Hematopoietic multipotent progenitor cell (in vitro differentiated cells): ENCODE data around the gene ACVR1. TPM values are rescaled to one million over a fixed set of nuclear protein-coding genes. Genes with fewer than 3 reads are reported as not detected.
"Not testable (repeated sequence)": the region's sequence is repeated elsewhere in the genome, so short reads cannot be mapped to it uniquely, and the experiment has no call there.

ENCODE experiments used
- DNase-seq, 3 donors: peaks; one replicate each; pipeline ENCODE4 v3.0.0-alpha.2; 2011 to 2015; ENCODE audit warnings: low read depth in 2 of 3, low spot score in 2 of 3
- total RNA-seq: library from RNA; depleted of rRNA; stranded (reverse); fragments of >200 nt; gene quantifications from one replicate; pipeline ENCODE4 v1.2.3, GENCODE V29; 2012

ACVR1 gene
- total RNA-seq, 1 donor, result 10.5 TPM

GRCh38 chr2:157771234-157771633 is 104.9 kb downstream of the ACVR1 start:
- DNase-seq, result no peak

- no peak for DNase-seq
Observed at GRCh38 chr2:157769856-157770255, 106.3 kb downstream of the ACVR1 start.

- no peak for DNase-seq
Observed at GRCh38 chr2:157764386-157764785, 111.7 kb downstream of the ACVR1 start.

GRCh38 chr2:157761520-157761919 is 114.6 kb downstream of the ACVR1 start:
- no peak for DNase-seq

- DNase-seq, result no peak
Observed at GRCh38 chr2:157760949-157761348, 115.2 kb downstream of the ACVR1 start.

GRCh38 chr2:157759855-157760254 is 116.3 kb downstream of the ACVR1 start:
- no peak for DNase-seq

- no peak for DNase-seq
Observed at GRCh38 chr2:157758586-157758985, 117.5 kb downstream of the ACVR1 start.

GRCh38 chr2:157757500-157757899 is 118.6 kb downstream of the ACVR1 start:
- DNase-seq, result peak in 1 of 3 donors; percentile 18

- not testable (repeated sequence) for DNase-seq
Observed at GRCh38 chr2:157756447-157756846, 119.7 kb downstream of the ACVR1 start.

- DNase-seq, result no peak
Observed at GRCh38 chr2:157751462-157752058, 124.6 kb downstream of the ACVR1 start.

- no peak for DNase-seq
Observed at GRCh38 chr2:157749684-157750083, 126.4 kb downstream of the ACVR1 start.

- no peak for DNase-seq
Observed at GRCh38 chr2:157748371-157749142, 127.6 kb downstream of the ACVR1 start.

- no peak for DNase-seq
Observed at GRCh38 chr2:157747695-157748370, 128.3 kb downstream of the ACVR1 start.

- no peak for DNase-seq
Observed at GRCh38 chr2:157747280-157747679, 128.8 kb downstream of the ACVR1 start.

GRCh38 chr2:157746234-157746950 is 129.7 kb downstream of the ACVR1 start:
- DNase-seq, result no peak

GRCh38 chr2:157744571-157745076 is 131.5 kb downstream of the ACVR1 start:
- DNase-seq, result no peak

- no peak for DNase-seq
Observed at GRCh38 chr2:157743051-157743450, 133.1 kb downstream of the ACVR1 start.

- DNase-seq, result no peak
Observed at GRCh38 chr2:157741819-157742484, 134.2 kb downstream of the ACVR1 start.

- no peak for DNase-seq
Observed at GRCh38 chr2:157737656-157738055, 138.5 kb downstream of the ACVR1 start.

GRCh38 chr2:157735532-157735931 is 140.6 kb downstream of the ACVR1 start:
- DNase-seq, result no peak
